Loucy (cell line): ENCODE results near the gene SAMD1.

Source experiments
- CTCF ChIP-seq: fragments of 200-600 bp; sonication (generic); conservative IDR thresholded peaks from 2 replicates; pipeline ENCODE4 v1.5.1; 2014; ENCODE audit warnings: mild to moderate bottlenecking, antibody characterized with exemption, low read length
- EZH2phosphoT487 ChIP-seq: fragments of 200-600 bp; IDR thresholded peaks from 2 replicates; pipeline ENCODE4 v1.6.1; 2018; ENCODE audit warnings: antibody characterized with exemption, mild to moderate bottlenecking, moderate library complexity, borderline replicate concordance

- TF ChIP-seq CTCF (no peak), EZH2phosphoT487 (no peak)
Observed at GRCh38 chr19:14073925-14074838, 16.4 kb downstream of the SAMD1 start.
